Measurements from ENCODE around the gene RARB.

Gene RARB

DNA sequence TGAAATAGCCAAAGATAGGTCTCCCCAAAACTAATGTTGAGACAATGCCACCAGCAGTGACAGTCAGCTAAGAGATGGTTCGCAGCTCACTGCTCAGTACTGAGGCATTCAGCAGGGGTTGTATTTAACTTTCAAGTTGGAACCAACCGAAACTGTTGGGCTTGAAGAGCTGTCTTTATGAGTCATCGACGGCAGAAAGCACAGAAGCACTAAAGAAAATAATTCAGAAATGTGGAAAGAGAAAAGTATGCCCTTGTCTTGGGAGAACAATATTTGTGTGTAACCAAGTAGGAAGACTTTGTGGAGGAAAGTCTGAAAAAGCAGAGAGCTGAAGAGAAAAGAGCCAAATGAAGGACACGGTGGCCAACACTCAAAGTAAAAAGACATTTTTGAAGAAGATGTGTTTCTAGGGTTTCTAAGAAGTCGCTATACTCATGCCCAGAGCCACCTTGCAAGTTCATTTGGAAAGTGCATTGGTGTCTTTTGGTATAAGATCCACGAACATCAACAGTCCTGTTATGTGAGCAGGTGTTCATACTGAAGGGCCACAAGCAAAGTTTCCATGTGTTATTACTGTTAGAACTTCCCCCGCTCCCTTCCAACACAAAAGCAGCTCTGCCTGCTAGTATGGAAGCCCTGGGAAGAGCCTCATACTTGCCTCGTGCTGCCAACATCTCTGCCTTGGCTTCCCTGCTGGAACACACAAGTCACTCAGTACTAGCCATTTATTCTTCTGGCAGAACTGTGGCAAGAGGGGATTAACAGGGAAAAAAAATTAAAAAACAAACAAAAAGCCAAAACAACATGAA lies 4.1 kb upstream of the RARB start:
- DNase-seq = no peak

DNA sequence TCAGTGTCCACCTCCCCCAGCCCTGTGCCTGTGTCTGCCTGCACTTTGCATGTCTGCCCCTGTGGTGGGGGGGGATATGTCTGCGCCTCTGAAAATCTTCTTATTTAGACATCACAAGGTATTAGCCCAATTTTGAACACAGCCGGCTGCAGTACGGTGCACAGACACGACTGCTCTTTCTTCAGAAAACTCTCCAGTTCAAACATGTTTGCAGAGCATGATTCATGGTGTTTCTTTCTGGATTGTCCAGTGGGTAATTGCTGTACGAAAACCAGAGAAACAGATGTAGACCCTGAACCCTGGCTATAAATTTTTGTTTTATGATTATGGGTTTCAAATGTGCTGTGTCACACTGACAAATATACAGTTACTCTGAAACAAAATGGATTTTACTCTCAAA lies 3.4 kb upstream of the RARB start:
- no peak for DNase-seq

DNA sequence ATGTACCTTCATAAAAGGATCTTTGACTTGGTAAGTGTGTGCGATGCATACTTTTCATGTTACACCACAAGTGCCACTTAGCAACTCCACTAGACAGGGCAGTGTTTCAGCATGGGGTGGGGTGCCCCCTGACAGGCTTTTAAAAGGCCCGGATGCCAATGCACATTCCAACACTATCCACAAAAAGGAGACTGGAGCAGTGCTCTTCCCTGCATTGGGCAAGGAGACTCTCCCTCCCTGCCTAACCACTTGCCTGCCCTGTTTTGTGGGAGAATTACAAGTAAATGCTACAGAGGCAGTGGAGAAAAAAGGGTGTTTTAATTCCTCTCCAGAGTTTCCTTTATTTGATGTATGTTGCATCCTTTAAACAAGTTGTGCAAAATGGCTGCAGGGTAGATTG lies 1.7 kb upstream of the RARB start:
- no peak for DNase-seq

DNA sequence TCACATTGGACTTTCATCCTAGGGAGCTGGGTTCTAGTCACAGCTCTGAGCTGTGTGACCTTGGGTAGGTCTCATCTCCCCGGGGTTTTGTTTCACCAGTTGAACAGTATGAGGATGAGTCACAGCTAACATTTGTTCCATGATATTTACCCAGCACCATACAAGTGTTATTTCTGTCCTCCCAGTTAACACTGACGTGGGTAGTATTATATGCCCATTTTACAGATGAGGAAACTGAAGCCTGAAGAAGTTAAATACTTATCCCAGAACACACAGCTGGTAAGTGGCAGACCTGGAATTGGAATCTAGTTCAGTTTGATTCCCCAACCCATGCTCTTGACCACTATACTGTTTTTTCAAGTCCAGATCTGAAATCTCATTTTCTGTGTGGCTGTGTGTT lies 908 bp upstream of the RARB start:
- DNase-seq = no peak

DNA sequence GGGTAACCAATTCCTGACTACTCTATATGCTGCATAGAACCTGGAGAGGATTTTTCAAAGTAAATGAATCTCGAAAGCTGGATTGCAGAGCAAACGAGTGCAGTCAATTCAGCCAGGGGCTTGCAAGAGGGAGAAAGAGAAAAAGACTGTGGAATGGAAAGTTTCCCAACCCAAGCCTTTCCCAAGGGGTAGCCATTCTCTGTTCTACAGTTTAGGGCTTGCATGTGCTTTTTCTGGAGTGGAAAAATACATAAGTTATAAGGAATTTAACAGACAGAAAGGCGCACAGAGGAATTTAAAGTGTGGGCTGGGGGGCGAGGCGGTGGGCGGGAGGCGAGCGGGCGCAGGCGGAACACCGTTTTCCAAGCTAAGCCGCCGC lies 511 bp upstream of the RARB start:
- no peak for DNase-seq

DNA sequence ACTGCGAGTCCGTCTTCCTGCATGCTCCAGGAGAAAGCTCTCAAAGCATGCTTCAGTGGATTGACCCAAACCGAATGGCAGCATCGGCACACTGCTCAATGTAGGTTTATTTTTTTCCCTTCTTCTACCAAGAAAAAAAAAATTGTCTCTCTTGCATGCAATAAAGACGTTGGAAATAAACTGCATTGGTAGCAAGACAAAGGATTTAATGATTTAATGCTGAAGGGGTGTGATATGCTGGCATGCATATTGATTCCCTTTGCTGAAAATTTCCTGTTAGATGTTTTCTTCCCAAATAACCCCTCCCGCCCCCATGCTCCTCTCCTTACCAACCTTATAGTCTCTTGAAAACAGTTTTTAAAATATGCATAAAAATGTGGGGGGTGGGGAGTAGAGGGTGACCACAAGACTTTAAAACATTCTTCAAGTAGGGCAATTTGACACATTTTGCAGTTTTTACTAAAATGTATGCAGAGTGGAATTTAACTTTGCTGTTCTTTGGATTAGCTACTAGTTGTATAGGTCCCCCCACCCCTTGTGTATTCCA lies 799 bp downstream of the RARB start:
- DNase-seq = no peak

DNA sequence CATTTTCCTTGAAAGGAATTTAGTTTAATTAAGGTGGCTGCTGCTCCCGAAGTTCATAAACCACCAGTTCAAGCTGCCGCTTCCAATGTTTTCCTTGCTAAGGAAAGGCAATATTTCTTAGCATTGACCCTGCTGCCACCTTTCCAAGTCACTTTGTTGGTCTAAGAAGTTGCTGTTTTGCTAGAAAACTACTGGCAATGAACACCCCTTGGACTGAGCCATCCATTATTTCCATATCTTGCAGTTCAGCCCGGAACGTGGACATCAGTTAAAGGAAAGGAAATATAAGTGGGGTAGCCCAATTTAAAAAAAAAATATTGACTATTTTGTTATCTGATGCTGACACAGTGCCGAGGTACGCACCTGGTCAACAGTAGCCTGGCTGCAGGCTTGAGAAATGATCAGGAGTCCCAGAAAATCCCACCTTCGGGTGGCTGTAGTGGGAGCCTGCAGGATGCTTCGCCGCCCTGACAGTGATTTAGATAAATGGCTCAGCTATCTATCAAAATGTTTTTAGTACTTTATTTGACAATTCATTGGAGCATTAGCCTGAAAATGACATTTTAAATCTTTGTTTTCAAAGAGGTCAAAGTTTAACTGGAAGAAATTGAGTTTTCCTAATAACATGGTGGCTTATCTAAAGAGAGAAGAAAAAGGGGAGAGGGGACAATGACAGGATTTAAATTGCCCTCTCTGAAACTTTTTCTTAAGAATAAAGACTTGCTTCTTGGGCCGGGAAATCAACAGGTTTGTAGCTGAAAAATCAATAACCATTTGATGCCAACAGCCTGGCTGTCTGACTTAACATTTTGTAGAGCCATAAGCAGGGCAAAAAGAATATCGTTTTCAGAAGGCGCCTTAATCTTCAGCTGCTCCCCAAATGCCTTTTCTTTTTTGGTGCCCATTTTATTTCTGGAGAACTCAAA lies 1.6 kb downstream of the RARB start:
- DNase-seq = no peak

DNA sequence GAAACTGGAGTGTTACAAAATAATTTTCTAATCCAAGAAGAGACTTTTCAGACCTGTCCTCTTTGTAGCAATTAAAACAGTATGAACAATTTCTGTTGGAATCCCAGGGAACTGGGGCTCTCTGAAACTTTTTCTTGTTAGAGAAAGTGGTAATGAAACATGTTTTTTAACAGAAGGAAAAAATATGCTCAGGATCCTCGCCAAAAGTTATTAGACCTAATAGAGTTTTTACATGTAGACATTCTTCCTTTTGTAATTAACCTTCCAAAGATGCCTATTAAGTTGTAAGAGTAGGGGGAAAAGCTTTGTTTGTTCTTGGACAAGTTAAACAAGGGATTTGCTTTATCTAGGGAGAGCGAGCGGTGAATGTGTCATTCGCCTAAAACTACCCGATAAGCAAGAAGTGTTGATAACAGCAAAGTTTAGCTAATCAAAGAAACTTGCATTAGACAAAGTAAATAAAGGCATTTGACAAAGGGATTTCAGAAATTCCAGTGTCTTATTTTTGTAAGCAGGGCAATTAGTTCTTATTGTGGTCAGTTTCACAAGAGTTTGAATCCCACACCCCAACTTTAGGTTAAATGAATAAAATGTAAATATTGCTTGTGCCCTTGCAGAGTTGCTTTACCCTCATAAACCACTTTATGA lies 2.3 kb downstream of the RARB start:
- no peak for DNase-seq

DNA sequence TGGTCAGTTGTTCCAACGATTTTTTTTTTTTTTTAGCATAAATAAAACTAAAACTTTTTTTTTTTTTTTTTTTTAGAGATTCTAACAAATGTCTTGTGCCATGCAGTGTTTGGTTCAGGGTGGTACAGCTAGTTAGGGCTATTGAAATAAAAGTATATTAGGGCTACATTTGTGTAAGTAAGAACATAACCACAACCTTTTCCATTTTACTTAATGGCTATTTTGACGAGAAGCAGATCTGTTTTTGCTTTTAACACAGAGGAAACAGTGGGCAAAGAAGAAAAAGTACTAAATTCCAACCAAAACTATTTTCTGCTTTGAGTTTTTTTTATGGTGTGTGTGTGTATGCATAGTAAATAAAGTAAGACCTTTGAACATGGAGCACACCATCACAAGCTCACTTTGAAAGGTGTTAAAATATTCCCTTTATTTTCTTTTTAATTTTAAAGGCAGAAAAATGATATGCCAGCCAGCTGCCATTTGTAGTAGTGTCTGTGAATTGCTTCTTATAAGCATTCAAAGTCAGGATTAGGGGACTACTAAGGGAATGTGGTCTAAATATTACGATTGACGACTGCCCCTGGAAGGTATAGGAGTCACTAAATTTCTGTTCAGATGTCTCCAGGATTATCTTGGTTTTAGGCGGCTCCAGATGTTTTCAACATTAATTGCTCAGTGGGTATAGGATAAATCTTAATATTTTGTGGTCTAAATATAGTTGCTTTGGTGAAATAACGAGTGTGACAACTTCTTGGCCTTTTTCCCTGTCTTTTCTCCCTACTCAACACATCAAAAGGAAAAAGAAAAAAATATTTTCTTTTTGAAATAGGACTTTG lies 3.1 kb downstream of the RARB start:
- DNase-seq = no peak

DNA sequence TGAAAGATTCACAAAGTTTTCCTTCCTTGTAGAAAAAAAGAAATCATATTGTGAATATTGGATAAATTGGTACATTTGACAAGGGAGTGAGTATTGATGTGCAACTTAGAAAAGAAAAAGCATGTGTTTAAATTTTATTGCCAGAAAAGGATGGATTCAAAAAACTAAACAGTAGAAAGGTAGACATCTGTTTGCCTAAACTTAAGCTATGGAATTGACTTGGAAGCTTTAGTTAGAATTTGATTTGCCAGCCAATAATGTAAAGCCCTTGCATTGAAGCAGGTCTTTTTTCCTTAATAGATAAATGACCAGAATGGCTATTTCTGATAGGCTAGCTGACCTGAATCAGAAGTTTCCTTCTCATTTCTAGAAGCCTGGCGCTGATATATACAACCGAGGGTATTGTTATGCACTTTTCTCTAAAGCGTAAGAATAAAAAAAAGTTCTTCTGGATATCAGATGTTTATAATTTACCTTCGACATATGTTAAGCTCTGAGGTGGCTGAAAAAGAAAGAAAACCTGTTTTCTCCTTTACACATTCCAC lies 4.2 kb downstream of the RARB start:
- DNase-seq = no peak

DNA sequence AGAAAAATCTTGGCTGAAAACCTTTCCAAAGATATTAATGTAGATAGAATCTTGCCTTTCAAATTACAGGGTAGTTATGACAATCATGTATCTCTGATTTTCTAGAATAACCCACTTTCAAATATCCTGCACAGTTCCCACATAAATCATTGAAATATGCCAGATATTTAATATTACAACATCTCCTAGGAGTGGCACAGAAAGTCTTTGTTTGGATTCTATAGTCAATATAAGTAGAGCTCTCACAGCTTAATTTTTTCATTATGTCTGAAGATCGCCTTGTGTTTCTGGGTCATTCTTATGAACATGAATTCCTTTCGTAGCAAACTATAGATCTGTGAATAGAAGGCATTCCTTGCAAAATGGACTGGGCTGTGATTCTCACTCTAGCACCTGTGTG lies 5.0 kb downstream of the RARB start:
- no peak for DNase-seq

DNA sequence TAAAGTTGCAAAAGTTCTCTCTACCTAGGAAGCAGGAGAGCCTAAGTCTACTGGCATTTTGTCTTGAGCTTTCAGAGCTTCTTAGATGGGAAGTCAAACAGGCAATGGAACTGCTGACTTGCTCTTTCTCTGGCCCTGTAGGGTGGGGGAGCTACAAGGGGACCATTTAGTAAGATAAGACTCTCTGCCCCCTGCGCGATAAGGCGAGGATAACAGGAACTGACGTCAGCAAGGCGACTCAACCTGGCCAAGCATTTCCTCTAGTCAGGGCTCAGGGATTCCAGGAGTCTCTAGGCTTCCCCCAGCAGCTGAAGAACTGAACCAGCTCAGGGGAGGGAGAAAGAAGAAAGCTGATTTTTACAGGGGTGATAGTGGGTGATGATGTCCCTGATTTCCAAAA lies 5.8 kb downstream of the RARB start:
- no peak for DNase-seq

DNA sequence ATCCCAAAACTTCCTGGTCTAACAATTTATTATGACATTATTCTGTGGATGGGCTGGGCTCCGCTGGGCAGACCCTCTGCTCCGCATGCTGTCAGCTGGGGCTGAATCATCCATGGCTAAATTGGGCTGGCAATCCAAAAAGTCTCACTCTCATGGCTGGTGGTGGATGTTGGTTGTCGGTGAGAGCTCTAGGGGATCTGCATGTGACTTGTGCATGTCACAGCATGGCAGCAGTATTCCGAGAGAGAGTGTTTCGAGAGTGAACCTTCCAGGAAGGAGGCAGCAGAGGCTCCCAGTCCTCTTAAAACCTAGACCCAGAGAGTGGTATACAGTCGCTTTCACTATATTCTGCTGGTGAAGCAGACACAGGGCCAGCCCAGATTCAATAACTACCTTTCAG lies 9.9 kb downstream of the RARB start:
- DNase-seq = no peak

DNA sequence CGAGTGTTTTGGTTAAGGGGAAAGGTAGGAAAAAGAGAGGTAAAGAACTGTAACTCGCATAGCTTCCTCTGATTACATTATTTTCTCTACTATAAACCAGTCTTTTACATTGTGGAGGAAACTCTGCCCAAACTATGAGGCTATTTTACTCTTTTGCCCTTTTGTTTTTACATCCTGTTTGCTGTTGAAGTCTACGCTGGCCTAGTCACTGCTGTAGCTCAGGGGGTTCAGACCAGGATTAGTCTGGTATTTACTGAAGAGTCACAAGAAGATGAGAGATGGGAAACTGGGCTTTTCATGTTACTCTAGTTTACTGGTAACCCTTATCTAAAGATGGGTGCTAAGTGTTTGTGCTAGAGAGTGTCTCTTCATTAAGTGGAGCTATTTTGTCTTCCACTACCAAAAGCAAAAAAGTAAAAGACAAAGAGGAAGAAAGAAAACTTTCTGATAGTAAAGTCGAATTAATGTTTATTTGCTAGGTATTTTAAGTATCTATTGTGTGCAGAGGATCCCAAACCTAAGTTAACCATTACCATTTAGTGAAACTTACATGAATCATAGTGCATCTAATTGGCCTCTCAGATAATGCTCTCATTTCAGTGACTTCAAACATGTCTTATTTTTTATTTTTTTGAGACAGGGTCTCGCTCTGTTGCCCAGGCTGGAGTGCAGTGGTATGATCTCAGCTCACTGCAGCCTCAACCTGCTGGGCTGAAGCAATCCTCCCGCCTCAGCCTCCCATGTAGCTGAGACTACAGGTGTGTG lies 10.9 kb downstream of the RARB start:
- DNase-seq = no peak

DNA sequence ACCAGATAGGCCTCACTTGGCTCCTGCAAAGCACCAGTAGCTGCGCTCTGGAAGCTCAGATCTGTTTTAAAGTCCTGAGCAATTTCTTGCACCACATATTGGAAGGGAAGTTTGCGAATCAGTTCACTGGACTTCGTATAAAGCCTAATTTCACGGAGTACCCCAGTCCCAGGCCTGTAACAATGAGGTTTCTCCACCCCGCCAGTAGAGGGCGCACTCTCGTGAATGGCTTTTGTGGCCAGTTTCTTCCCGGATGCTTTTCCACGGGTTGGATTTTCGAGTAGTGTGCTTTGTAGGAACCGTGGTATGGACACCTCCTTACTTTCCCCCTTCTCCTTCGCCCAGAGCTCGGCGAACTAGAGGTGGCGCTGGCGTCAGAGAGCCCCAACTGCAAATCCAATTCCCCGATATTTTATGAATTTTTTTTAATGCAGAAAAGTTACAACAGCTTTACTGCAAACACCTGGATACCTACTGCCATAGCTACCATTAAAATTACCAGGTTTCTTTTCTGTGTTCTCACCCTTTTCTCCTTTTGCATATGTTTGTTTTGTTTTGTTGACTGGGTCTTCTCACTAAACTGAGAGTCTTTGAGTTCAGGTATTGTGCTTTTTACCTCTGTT lies 13.3 kb downstream of the RARB start:
- no peak for DNase-seq

DNA sequence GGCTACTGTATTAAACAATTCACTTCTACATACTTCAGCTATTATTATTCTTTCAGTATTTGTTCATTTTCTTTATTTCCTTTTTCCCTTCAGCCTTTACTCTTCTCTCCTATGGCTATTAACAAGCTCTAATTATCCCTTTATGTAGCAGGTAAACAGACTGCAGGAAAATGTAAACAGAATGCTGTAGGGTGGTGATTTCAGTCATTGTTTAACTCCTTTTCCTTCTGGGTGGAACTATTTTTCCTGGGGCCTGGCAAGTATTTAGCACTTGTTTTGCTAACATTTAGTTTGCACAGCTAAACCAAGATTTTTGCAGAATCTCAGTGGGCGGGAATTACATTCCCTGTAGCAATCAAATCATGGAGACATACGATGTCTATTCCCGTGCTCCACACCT lies 14.4 kb downstream of the RARB start:
- DNase-seq = no peak

DNA sequence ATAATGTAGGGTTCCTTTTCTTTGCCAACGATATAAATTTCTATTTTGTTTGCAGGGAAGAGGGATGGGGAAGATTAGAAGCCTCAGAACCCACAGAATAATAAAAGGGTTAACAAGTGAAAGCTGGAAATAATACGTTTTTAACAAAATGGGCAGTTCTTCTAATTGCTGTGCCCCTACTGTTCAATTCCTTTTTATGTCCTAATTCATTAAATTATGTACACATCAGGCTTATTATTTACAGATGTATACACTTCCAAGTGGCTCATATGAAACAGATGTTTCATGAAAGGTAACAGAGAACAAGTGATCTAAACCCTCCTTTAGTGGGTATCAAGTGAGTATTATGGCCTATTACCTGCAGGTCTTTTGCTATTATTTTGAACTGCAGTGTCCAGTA lies 16.2 kb downstream of the RARB start:
- DNase-seq = no peak

DNA sequence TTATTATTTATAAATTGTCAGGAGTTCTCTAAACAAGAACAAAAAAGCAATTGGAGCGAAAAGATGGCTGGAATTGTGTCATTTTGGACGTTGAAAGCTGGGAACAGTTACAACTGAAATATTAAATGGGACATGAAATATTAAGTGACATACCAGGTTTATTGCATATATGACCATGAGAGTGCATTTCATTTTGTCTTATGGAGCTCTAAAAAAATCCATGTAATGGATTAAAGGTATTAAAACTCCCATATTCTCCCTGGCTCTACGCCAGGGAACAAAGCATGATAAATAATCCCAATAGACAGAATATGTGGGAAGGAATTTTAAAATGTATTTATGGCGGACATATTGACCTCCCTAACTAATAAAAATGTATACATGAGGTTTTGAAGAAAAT lies 17.7 kb downstream of the RARB start:
- no peak for DNase-seq

DNA sequence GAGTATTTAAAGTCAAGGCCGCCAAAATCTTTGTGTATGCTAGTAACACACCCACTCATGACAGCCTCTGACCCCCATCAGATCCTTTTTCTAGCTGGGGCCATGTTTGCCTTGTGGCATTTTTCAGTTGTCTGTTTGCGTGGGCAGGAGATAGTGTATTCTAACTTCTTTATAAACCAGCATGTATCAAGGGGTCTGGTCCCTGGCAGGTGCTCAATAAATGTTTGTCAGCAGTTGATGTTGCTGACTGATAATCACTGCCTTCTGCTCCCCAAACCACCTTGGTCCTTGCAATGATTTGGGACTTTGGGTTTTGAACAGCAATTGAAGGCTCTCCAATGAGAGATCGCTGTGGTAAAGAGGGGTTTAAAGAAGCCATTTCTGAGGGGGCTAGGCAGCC lies 19.2 kb downstream of the RARB start:
- DNase-seq = no peak

DNA sequence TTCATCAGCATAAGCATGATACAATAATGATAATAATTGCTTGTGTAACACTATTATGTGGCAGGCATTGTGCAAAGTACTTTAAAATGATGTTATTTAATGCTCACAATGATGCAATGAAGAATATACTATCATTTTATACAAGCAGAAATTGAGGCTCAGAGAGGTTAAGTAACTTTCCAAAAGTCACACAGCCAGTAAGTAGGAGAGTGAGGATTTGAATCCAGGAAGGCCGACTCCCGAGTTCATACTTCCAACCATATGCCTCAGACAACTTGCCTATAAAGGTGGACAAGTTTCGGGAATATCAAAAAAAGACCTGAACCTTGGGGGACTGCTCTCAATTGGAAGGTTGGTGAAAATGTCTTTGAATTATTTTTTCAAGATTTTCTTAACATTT lies 19.9 kb downstream of the RARB start:
- DNase-seq = no peak

Measured in activated T-cell treated with anti-CD3 and anti-CD28 coated beads, Interleukin-2, amount 50 U/mL, for 1 hour (primary cell).